Occipital lobe (tissue), 3 donors: ENCODE measurements around the gene ADAMTS9. TPM values are rescaled to one million over a fixed set of nuclear protein-coding genes. Genes with fewer than 3 reads are reported as not detected.
A peak's percentile ranks its signal among the peaks of the same experiment; 100 is the strongest.

Experiments
- DNase-seq: peaks from one replicate; lab custom pipeline; 2025; lab: John Stamatoyannopoulos, UW
- small RNA-seq: library from RNA; depleted of rRNA; stranded (forward); fragments of <200 nt; gene quantifications from one replicate; pipeline ENCODE3, GENCODE V24; 2014
- total RNA-seq: library from RNA; depleted of rRNA; stranded (reverse); fragments of >200 nt; gene quantifications from one replicate; pipeline ENCODE4 v1.2.3, GENCODE V29; 2014

Gene ADAMTS9
- total RNA-seq, 1 donor from 2014 or later, result 17.3 TPM

DNA sequence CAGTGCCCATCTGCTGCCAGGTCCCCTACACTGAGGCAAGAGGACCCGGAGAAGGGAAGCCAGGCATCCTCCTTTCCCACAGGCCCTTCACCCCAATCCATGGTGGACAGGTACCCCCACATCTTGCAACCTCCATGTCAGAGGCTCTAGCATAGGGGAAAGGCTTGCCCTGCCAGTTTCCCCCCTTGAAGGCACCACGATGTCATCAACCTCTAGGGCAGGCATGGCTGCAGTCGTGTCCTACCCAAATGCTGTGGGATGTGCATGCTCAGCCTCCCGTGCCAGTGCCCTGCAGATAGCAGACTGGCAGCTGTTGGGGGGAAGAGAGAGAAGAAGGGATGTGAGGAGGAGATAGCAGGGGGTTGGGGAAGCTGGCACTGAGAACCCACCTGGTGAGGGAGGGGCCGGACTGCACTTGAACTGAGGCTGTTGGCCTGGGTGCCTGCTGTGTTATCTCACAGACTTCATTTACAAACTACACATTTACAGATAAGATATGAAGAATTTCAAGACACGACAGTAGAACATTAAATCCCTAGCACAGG, 197.5 kb downstream of the ADAMTS9 start:
- no peak for DNase-seq

DNA sequence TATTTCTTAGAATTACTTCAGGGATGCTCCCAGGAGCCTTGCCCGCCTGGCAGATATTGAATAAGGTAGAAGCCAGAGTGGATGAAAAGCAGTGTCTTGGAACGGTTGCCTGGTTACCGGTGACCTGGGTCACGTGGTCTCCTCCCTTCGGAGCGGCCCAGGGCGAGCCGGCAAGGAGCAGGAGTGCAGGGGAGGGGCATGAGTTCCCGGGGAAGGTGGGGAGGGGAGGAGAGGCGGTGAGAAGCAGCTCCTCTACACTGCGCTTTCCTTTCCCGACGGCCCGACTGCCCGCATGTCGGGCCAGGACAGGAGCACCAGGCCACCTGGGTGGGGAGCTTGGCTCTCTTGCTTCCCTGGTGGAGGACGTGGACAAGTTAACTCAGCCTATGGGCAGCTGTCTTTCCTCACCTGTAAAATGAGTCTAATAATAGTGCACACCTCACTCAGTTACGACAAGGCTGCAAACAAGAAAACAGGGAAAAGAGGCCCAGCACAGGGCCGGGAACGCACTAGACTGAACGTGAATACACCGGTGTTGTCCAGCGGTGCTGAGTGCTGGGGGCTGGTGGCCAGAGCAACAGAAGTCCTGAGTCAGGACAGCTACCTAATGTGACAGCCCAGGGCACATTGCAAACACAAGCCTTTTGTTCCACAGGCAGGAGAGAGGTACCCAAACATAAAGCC, 198.3 kb downstream of the ADAMTS9 start:
- DNase-seq, result no peak

DNA sequence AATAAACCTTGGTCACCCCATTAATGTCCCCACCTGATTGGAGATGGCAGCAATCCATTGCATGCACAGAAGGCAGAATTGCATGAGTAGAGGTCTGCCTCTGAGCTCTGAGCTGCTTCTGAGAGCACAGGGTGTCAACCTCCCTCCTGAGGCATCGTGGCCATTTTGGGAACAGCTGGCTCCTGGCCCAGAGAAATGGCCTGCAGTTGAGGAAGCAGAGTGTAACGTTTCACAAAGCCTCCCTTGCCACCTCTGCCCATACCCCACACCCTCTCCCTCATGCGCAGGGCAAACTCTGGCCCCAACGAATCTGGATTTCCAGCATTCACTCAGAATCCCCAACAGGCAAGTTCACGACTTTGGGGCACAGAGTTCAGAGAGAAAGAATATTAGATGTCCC, 198.9 kb downstream of the ADAMTS9 start:
- DNase-seq, result no peak

DNA sequence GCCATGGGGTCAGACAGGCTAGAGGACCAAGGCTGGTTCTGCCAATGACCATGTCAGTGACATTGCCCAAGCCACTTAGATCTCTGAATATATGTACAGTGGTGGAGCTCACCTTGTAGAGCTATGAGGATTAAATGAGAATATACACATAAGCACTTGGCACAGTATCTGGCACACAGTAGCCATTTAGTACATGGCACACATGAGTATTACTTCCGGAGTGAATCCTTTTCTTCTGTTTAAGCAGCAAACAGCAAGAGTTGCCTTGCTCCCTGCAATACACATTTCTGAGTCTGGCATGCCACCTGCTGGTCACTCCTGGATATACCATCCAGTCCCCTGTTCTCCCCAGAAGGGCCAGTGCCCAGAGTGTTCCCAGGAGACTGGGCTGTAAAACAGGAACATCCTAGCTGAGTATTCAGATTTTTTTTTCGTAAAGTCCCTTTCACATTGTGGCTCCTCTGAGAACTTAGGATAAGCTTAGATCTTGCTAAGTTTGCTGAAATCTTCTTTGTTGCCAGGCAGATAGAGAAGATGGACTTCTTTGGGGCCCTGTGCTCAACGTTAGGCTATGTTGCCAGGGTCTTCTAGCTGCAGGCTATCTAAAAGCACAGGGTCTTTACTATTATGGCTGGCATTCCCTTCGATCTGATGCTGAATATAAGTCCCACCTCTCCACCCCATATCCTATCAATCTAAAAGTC, 203.4 kb downstream of the ADAMTS9 start:
- peak; percentile 46 for DNase-seq

DNA sequence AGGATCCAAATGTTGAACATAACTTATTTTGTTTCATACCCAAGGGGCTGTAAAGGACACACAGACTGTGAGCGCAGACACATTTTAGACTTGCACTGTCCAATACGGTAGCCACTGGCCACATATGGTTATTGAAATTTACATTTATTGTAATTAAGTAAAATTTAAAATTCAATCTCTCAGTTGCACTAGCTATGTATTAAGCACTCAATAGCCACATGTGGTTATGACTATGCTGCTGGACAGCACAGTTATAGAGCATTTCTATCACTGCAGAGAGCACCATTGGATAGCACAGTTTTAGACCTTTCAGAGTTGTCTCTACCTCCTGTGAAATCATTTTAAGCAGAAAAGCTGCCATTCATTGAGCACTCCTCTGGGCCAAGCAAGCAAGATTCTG, 204.3 kb downstream of the ADAMTS9 start:
- DNase-seq, result no peak

DNA sequence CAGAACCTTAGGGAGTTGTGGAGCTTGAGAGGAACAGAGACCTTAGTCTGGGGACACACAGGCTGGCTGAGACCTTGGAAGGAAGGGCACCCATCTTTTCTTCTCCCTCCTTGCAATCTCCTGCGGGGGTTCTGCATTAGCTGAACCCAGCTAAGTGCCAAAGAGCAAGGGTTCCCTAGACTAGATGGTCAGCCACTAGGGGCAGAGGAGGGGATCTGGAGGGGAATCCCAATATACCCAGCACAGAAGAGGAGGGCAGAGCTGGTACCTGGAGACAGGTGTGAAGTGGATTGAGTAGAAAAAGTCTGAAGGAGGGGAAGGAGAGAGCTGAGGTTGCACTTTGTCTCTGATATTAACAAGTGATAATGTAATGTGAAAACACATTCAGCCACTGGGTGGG, 212.8 kb downstream of the ADAMTS9 start:
- no peak for DNase-seq

DNA sequence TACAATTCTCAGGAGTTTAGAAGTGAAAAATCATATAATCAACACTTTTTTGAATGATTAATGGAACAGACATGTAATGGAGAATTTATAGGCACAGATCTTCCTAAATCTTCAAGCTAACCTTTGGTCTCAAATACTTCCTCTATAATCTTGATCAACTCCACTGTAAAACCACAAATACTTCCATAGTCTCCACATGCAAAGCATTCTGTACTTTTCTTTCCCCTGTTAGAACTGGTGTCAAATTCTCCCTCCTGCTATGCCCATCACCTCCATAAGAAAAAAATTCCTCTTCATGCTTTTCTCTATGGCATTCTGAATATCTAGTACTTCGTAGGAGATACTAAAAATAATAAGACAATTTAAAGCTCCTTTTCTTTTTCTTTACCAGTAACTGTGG, 214.3 kb downstream of the ADAMTS9 start:
- DNase-seq, result no peak

DNA sequence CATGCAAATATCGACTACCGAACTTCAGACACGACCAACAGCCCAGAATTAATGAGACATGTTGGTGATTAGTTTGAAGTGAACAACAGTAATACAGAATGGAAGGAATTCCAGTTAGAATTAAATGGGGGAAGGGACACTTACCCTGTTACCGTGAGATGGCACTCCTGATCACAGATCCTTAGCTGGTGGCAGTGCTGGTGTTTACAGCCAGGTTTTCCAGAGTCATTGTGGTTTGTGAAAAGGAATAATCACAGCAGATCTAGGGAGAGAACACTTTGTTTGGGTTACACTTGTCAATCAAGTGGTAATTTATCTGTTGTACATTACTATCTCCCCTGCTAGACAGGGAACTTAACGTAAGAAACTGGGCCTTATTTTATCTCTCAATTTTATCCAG, 217.4 kb downstream of the ADAMTS9 start:
- DNase-seq, result no peak

DNA sequence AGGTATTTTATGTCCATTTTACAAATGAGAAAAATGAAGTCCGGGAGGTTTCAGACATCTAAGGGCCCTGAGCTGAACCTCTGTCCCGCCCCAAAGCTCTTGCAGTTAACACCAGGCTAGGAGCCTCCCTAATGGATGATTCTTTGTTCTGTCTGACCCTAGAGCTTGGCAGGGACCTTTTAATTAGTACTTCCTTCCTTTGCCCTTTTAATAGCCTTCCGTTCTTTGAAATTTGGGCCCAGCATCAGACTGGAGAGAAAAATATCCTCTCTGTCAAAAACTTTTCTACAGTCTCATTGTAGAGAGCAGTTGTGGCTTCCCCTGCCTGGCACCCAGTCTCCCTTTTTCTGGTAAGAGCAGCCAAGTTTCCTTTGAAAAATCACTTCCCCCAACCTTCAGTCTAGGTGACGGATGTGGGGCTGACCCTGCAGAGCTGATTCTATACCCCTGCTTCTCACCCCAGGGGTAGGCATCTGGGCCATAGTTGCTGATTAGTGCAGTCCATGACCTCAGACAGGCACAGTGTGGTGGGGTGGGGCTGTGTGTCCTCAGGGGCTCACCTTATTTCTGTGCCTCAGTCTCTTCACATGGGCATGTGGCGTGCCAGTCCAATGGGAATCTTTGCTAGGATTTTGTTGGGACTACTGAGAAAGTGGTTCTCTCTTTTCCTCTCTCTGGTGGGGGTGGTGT, 220.4 kb downstream of the ADAMTS9 start:
- no peak for DNase-seq

Small RNA genes lying within 50 kb of the gene (small RNA-seq; reads per million reads assigned to genes)
- not detected for gene RNU6-739P
